ENCODE measurements around the gene PBX4.

PBX4 gene

DNA sequence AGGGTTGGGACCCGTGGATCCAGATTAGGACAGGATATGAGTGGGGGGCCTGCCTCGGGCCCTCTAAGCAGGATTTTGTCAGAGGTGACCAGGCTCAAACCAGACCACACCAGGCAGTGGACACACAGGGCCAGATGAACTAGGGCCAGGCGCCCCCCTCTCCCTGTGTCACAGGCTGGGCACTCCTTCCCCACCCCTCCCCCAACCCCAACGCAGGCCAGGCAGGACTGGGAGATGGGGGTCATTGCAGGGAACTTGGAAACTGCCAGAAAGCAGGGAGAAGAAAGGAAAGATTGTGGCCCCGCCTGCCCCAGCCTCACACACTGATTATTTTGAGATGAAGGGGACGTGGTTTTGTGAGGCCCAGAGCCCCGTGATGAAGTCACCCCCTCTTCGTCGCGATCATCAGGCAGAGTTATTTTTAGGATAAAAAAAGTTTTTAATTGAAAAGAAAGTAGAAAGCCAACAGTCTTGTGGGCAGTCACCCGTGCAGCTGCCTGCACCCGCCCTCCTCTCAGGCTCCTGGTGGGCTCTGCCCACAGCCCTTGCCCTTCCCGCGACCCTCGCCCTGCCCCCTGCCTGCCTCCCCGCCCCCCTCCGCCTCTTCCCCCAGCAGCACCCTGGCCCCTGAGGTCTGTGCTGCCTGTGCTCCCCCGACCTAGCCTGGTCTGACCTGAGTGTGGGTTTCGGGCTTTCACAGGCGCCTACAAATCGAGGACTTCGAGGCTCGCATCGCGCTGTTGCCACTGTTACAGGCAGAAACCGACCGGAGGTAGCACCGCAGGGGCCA lies 91.7 kb downstream of the PBX4 start:
- DNase-seq (ENCODE audit: low read depth in 2 of 2), result no peak

DNA sequence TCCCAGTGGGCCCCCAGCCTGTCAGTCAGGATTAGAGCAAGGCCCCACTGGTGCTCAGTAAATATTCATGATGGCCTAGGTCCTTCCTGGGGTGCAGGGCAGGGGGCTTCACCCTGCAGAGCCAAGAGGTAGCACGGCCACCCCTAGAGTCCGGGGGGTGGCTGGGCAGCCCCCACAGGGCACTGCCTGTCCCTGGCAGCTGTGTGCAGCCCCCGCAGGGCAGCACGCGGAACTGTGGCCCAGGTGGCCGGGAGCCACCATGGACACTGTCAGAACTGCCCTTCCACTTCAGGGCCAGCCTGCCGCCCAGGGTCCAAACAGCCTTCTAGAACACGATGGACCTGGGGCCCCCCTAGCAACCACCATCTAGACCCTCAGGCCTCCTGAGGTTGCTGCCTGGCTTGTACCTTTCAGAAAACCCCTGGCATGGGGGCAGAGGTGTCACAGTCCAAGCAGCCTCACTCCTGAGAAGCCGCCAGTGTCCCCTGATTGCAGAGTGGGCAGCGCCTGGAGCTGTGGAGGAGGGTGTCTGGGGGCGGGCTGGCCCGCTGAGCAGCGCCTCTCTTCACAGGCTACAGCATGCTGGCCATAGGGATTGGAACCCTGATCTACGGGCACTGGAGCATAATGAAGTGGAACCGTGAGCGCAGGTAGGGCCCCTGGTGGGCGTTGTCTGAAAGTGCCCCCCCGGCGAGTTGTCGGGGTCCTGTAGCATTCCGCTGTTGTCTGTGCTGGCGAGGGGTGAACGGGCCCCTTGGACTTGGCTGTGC lies 92.7 kb downstream of the PBX4 start:
- DNase-seq (ENCODE audit: low read depth in 2 of 2), result no peak

DNA sequence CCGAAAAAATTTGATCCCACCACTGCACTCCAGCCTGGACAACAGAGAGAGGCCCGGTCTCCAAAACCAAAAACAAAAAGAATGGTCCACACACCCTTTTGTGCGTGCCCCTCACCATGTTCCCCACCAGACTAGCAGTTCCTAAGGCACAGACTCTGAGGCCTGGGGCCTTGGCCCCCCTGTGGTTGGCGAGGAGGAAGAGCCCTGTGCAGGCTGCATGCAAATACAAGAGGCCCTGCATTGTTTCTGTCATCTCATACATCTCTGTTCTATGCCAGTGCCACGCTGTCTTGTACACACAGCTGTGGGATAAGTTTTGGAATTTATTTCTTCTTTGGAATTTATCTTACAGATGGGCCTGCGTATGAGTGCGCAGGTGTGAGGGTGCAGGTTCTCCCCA lies 94.4 kb downstream of the PBX4 start:
- no peak for DNase-seq (ENCODE audit: low read depth in 2 of 2)

DNA sequence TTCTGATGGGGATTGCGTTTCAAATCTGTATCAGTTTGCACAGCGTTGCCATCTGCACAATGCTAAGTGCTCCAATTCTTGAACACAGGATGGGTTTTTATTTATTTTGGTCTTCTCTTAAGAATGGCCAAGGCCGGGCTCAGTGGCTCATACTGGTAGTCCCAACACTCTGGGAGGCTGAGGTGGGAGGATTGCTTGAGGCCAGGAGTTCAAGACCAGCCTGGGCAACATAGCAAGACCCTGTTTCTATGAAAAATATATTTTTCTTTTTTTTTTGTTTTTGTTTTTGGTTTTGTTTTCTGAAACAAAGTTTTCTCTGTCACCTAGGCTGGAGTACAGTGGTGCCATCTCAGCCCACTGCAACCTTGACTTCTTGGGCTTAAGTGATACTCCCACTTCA lies 95.3 kb downstream of the PBX4 start:
- DNase-seq (ENCODE audit: low read depth in 2 of 2), result no peak

DNA sequence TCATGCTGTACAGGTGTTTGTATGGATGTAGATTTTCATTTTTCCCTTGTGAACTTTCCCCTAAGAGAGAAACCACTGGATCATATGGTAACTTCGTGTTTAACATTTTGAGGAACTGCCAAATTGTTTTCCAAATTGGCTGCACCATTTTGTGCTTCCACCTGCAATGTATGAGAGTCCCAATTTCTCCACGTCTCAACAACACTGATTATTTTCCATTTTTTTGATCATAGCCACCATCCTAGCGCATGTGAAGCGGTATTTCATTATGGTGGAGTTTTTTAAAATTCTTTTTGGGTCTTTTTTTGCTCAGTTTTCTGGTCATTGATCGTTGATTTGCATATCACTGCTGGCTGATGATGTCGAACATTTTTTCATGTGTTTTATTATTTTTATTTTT lies 97.5 kb downstream of the PBX4 start:
- DNase-seq (ENCODE audit: low read depth in 2 of 2), result no peak

DNA sequence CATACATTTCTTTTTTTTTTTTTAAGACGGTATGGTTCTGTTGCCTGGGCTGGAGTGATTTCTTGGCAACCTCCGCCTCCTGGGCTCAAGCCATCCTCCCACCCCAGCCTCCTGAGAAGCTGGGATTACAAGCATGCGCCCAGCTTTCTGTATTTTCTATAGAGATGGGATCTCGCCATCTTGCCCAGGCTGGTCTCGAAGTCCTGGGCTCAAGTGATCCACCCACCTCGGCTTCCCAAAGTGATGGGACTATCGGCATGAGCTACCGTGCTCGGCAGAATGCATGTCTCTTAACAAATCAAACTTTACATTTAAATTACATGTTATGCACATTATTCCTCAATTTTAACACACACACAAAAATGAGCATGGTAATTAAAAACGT lies 101.3 kb downstream of the PBX4 start:
- no peak for DNase-seq (ENCODE audit: low read depth in 2 of 2)

DNA sequence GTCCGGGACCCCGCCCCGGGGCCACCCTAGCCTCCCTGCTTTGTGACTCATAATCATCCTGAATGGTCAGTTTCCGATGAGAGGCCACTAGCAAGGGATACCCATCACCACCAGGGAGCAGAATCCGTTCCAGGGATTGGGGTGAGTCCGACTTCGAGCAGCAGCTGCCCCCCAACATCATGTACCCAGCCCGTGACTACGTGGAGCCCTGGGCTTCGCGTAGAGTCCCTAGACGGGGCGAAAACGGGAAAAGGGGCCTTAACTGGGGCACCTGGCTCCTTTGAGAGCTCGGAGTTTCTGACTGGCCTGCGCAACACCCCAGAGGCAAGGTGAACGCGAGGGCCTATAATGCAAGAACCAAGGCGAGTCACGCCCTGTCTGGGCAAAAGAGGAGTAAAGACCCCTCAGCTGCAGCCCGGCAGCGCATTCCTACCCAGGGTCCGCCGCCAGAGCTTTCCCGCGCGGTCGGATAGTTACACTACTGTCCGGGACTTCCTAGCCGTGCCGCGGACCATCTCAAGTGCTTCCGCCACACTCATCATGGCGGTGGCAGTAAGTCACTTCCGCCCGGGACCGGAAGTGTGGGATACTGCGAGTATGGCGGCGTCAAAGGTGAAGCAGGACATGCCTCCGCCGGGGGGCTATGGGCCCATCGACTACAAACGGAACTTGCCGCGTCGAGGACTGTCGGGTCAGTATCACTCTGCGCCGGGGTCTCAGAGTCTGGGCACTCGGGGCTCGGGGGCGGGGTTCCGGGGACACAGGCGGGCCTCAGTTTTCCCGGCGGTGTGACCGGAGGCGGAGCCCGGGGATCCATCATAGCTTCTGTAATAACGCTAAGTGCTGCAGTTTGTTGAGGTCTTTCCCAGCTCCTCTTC lies 102.6 kb downstream of the PBX4 start, which contains the start of gene NDUFA13:
TSS of gene NDUFA13 (plus strand) at position 584 of the 878 bp plus-strand sequence. CDS start at position 598, 14 bp downstream.
- peak; percentile 90 to 93 for DNase-seq (ENCODE audit: low read depth in 2 of 2)

DNA sequence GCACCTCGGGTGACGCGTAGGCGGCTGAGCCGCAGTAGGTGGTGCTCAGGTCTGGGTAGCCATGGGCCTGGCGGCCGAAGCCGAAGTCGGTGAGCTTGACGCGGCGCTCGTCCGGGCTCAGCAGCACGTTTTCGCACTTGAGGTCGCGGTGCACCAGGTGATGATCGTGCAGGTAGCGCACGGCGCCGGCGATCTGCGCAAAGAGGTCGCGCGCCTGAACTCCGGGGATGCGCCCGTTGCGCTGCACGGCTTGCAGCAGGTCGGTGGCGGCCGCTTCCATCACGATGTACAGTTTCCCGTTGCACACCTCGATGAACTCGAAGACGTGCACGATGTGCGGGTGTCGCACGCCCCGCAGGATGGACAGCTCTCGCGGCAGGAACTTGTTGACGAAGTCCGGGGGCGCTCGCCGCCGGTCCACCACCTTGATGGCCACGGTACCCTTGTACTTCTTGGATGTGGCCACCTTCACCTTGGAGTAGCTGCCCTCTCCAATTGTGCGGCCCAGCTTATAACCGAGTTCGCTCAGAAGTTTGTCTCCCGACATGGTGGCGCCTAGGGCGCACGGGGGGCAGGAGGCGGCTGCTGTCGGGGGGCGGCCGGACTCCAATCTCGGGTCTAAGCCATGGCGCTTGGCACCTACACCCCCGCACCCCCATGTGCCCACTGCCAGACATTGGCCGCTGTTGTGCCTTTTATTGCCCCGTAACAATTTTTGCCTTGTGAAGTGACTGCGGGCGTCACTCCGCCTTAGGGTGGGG lies 103.4 kb downstream of the PBX4 start, which contains the start of gene TSSK6:
TSS of gene TSSK6 (minus strand) at position 668 of the 761 bp plus-strand sequence. CDS start at position 547, 121 bp downstream.
- DNase-seq (ENCODE audit: low read depth in 2 of 2), result no peak

DNA sequence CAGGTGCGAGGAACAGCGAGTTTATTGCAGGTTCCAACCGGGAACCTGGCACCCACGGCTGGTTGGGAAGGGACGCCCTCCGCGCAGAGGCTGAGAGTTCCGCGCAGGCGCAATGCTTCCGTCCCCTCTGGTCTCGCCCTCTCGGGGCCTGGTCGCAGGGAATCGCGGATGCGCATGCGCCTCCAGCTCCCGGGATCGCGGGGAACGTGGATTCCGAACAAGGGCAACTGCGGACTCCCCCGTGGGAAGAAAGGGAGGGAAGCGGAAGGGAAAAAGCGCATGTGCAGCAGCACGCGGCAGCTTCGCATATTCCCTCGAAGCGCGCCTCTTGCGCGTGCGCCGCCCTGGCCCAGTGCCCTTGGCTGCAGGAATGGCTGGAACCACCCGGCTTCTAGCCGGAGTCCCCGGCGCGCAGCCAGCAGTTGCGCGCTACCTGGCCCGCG lies 104.3 kb downstream of the PBX4 start:
- no peak for DNase-seq (ENCODE audit: low read depth in 2 of 2)

DNA sequence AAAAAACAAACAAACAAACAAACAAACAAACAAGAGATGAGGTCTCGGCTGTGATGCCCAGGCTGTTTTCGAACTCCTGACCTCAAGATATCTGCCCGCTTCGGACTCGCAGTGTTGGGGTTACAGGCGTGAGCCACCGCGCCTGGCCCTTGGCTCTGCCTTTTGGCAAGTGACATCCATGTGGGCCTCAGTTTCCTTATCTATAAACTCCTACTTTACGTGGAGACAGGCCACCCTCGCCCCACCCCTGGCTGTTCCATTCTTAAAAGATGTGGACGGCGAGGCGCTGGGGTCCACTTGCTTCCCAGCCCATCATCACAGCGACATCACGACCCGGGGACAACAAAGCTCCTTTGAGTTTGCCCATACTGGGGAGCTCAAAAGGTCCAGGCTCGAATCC lies 104.8 kb downstream of the PBX4 start:
- DNase-seq (ENCODE audit: low read depth in 2 of 2), result no peak
